Stomach (tissue), 9 donors: ENCODE results near the gene CDK5. TPM values are rescaled to one million over a fixed set of nuclear protein-coding genes. Genes with fewer than 3 reads are reported as not detected.
A peak's percentile ranks its signal among the peaks of the same experiment; 100 is the strongest.

Experiments
- DNase-seq, 2 donors: peaks; one replicate each; pipeline versions ENCODE4 v3.0.0 to v3.0.0-alpha.2; 2013 to 2019
- H3K27ac ChIP-seq, 5 donors: fragments of 200-600 bp in 4 of 5; sonication (generic) in 4 of 5; one replicate each; pipeline ENCODE4 v1.5.1; 2013 to 2019; ENCODE audit warnings: mild to moderate bottlenecking in 1 of 5, moderate library complexity in 1 of 5
- H3K27me3 ChIP-seq, 3 donors: fragments of 200-600 bp; sonication (generic); one replicate each; pipeline ENCODE4 v1.5.1; 2017 to 2019; ENCODE audit warnings: mixed run types in 1 of 3
- H3K36me3 ChIP-seq, 4 donors: fragments of 200-600 bp; sonication (generic); 1 replicate in 3 of 4; 2 replicates in 1 of 4; pipeline ENCODE4 v1.5.1; 2016 to 2019
- H3K4me1 ChIP-seq, 4 donors: fragments of 200-600 bp; sonication (generic); one replicate each; pipeline ENCODE4 v1.5.1; 2016 to 2019
- H3K4me3 ChIP-seq, 4 donors: fragments of 200-600 bp; sonication (generic) in 3 of 4; one replicate each; pipeline ENCODE4 v1.5.1; 2016 to 2019; ENCODE audit warnings: mild to moderate bottlenecking in 1 of 4
- H3K9me3 ChIP-seq, 4 donors: fragments of 200-600 bp; sonication (generic); one replicate each; pipeline ENCODE4 v1.5.1; 2016 to 2019
- EP300 ChIP-seq: sonication (generic); formaldehyde crosslinking; IDR thresholded peaks from one replicate; pipeline ENCODE4 v1.6.1; 2017; ENCODE audit warnings: antibody characterized with exemption
- POLR2A ChIP-seq, 4 donors: fragments of 450-650 bp; IDR thresholded peaks; one replicate each; pipeline ENCODE4 v1.6.1; 2016; ENCODE audit warnings: antibody characterized with exemption in 4 of 4, control low read depth in 2 of 4, mild to moderate bottlenecking in 1 of 4, moderate library complexity in 1 of 4
- POLR2AphosphoS5 ChIP-seq, 3 donors: sonication (generic); formaldehyde crosslinking; IDR thresholded peaks; one replicate each; pipeline ENCODE4 v1.6.1; 2016; ENCODE audit warnings: antibody characterized with exemption in 3 of 3
- WGBS, 5 donors: extraction: QIAGEN DNeasy Blood & Tissue Kit in 3 of 5; methylation state at CpG; one replicate each; pipeline versions ENCODE4 v1.1.5 to v1.1.7; 2013 to 2018; 5-methylcytosine and 5-hydroxymethylcytosine counted together
- intact Hi-C: fragments of 100-400 bp; cut with DNase I; formaldehyde crosslinking; loops from one replicate; pipeline ENCODE4 v1.15.1; 2023; ENCODE audit warnings: low total_unique reads
- polyA plus RNA-seq, 3 donors: library from polyadenylated mRNA; stranded (reverse); fragments of 200-250 nt; gene quantifications; one replicate each; pipeline ENCODE4 v1.2.3, GENCODE V29; 2013
- total RNA-seq, 5 donors: library from RNA; depleted of rRNA; stranded (reverse); fragments of >200 nt; gene quantifications; one replicate each; pipeline versions ENCODE4 v1.1.0 to v1.2.3, GENCODE V29; 2014 to 2016
- TF ChIP-seq, protein P1 (sequence below), 7 experiments: fragments of 450-650 bp in 4 of 7; fragments of 200-600 bp in 3 of 7; sonication (generic) in 3 of 7; IDR thresholded peaks; one replicate each; pipeline ENCODE4 v1.5.1; 2016 to 2019; ENCODE audit warnings: antibody characterized with exemption in 7 of 7, control low read depth in 2 of 7, mild to moderate bottlenecking in 1 of 7
- donor health status: healthy with polysubstance abuse.
- donor health status: Bipolar disorder and iron deficiency.
- donor health status: healthy.

CDK5 gene
- total and polyA plus RNA-seq, 8 donors, result 0.87 to 46.1 (median 11.8) TPM; not detected in 1

DNA sequence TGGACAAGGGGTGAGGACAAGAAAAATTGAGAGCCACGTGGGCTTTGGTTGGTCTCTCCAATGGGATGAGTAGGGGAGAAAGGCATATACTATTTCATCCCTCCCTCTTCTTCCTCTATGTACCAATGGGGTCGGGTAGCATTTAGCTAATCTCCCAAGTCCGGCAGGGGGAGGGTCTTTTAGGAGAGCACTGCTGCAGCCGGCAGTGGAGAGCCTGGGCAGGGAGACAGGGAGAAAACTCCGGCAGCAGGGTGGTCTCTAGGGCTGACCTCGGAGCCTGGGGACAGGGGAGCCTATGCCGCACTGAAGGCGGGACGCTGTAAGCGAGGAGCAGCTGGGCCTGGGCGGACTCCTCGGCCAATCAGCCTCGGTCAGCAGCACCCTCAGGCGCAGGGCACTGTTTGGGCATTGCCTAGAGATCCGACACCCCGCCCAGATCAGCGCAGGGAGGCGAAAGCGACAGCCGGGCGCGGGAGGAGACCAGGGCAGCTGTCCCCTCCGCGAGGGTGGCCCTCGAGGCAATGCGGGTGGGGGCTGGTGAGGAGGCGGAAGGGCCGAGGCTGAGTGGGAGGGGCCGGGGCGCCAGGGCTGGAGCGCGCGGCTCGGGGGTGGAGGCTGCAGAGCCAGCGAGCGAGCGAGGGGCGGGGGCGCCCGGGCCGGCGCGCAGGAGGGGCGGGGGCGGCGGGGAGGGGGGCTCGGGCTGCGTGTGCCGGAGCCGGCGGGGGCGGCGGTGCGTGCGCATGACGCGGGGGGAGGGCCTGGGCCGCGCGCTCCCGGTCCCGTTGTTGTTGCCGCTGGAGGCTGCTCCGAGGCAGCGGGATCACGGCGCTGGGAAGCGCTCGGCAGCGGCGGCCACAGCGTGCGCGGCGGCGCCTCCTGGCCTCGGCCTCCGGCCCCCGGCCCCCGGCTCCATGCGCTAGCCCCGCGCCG lies 28.3 kb upstream of the CDK5 start, which contains the start of gene AGAP3:
Gene AGAP3, plus strand, starts transcription at position 785 of the 930 bp plus-strand sequence. CDS start 267 bp downstream, outside the sequence.
- TF ChIP-seq POLR2AphosphoS5 (IDR thresholded peaks at IDR 0.05) (peak; percentile 40 to 83 (median 82)), POLR2A (IDR thresholded peaks at IDR 0.05) (peak in 2 of 4 donors; percentile 32 to 43), EP300 (no peak)
- TF ChIP-seq, protein P1, sequence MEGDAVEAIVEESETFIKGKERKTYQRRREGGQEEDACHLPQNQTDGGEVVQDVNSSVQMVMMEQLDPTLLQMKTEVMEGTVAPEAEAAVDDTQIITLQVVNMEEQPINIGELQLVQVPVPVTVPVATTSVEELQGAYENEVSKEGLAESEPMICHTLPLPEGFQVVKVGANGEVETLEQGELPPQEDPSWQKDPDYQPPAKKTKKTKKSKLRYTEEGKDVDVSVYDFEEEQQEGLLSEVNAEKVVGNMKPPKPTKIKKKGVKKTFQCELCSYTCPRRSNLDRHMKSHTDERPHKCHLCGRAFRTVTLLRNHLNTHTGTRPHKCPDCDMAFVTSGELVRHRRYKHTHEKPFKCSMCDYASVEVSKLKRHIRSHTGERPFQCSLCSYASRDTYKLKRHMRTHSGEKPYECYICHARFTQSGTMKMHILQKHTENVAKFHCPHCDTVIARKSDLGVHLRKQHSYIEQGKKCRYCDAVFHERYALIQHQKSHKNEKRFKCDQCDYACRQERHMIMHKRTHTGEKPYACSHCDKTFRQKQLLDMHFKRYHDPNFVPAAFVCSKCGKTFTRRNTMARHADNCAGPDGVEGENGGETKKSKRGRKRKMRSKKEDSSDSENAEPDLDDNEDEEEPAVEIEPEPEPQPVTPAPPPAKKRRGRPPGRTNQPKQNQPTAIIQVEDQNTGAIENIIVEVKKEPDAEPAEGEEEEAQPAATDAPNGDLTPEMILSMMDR (IDR thresholded peaks at IDR 0.05), result no peak
- Histone ChIP-seq H3K27me3 (no peaks in the 10 kb centered on the region), H3K27ac (peak within 1 kb of the TSS; percentile 86 to 97 (median 94)), H3K4me1 (peaks cover 59 to 81% (median 79%) of the 10 kb centered on the region in 4 donors), H3K9me3 (no peaks in the 10 kb centered on the region), H3K36me3 (no peaks in the 10 kb centered on the region), H3K4me3 (peak within 1 kb of the TSS; percentile 74 to 93 (median 86))
- intact Hi-C loops, result no loop called here
- 0 to 3% (median 1%) methylated on average over 18 to 83 of the region's 84 CpGs for WGBS, 5 donors
- DNase-seq, result peak; percentile 90 to 95

DNA sequence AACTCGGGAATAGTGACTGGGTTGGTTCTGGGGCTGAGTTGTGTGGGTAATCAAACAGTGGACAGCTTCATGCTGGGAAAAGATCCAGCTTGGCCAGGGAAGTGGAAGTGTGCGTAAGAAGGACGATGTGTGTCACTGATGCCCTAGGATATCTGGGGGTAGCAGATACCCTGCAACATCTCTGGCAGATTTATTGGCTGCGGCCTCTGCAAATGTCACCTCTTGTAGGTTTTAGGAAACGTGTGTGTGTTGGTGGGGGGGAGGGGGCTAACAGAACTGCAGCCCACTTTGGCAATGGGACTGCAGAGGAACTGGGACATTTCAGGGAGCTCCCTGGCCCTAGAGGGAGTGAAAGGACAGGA lies 27.6 kb upstream of the CDK5 start:
- Histone ChIP-seq H3K4me1 (peaks cover 61 to 78% (median 76%) of the 10 kb centered on the region in 4 donors), H3K9me3 (no peaks in the 10 kb centered on the region)

DNA sequence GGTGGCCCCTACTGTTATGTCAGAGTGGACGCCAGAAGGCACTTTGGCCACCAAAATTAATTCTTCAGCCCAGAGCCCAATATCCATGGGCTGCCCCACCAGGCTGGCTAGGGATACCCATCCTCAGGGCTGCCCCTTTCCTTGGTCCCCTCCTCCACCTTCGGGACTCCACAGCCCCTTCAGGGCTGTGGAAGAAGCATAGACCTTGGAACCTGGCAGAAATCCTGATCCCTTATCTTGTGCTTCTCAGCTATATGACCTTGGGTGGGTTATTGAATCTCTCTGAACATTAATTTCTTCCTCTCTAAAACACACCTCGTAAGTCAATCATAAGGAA lies 26.1 kb upstream of the CDK5 start:
- no peaks in the 10 kb centered on the region for H3K36me3 ChIP-seq
- peak overlapping the region; percentile 93 to 97 (median 96) for H3K27ac ChIP-seq
- H3K4me3 ChIP-seq, result peak overlapping the region; percentile 74 to 97 (median 94)
- H3K9me3 ChIP-seq, result no peaks in the 10 kb centered on the region
- H3K4me1 ChIP-seq, result peaks cover 56 to 76% (median 74%) of the 10 kb centered on the region in 4 donors
- H3K27me3 ChIP-seq, result no peaks in the 10 kb centered on the region
- no peak for DNase-seq
- intact Hi-C loops, result no loop called here
- WGBS, 5 donors, result 20 to 34% (median 26%) methylated on average over 2 to 3 of the region's 3 CpGs
- TF ChIP-seq POLR2AphosphoS5 (IDR thresholded peaks at IDR 0.05), result no peak
- TF ChIP-seq POLR2A (IDR thresholded peaks at IDR 0.05), result no peak
- no peak for TF ChIP-seq EP300
- TF ChIP-seq, protein P1 (IDR thresholded peaks at IDR 0.05), result no peak

More for the DNA sequence above, 27.6 kb upstream of the CDK5 start:
- Histone ChIP-seq H3K36me3 (no peaks in the 10 kb centered on the region), H3K27ac (peak overlapping the region; percentile 86 to 97 (median 94)), H3K27me3 (no peaks in the 10 kb centered on the region), H3K4me3 (peak overlapping the region in 1 of 4 donors; percentile 52)
- TF ChIP-seq EP300 (no peak), POLR2AphosphoS5 (IDR thresholded peaks at IDR 0.05) (no peak), POLR2A (IDR thresholded peaks at IDR 0.05) (no peak)
- TF ChIP-seq, protein P1 (IDR thresholded peaks at IDR 0.05), result no peak
- 22 to 32% (median 31%) methylated on average over 5 of the region's 5 CpGs for WGBS, 5 donors
- intact Hi-C loops, result no loop called here
- no peak for DNase-seq

DNA sequence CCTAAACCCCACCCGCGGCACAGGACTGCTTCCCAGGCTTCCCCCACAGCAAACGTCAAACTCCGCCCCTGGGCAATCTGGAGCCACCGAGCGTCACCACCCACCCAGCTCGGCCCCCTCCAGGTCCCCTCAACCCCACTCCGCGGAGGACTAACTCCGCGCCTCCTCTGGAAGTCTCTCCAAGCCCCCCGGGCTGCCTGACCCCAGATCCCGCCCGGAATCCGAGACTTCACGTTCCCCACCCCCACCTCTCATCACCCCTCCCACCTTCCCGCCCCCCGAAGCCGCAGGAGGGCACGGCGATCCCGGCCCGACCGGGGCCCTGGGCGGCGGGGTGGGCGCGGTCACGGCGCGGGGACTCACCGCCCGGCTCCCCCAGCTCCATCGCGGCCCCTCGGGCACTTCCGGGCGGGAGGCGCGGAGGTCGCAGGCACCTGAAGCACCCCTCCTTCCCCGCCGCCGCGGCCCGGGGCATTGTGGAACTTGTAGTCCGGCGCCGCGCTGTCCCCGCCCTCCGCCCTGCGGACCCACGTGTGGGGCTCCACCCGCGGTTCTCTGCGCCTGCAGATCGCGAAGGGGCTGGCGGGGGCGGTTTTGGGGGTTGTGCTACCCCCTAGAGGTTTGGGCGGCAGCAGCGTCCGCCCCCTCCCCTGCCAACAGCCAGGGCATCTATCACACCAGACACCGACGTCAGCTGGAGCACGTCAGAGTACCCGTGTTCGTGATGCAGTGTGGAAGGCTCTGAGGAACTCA lies 25.6 kb upstream of the CDK5 start, which contains the start of gene TMUB1:
Gene TMUB1, minus strand, starts transcription at position 423 of the 753 bp plus-strand sequence. CDS start 930 bp downstream, outside the sequence.
- 0 to 1% (median 1%) methylated on average over 21 to 69 of the region's 69 CpGs for WGBS, 5 donors
- H3K27me3 ChIP-seq, result no peaks in the 10 kb centered on the region
- peaks cover 56 to 76% (median 74%) of the 10 kb centered on the region in 4 donors for H3K4me1 ChIP-seq
- peak within 1 kb of the TSS; percentile 93 to 97 (median 96) for H3K27ac ChIP-seq
- H3K9me3 ChIP-seq, result no peaks in the 10 kb centered on the region
- DNase-seq, result peak; percentile 84 to 92
- intact Hi-C loops, result no loop called here
- H3K36me3 ChIP-seq, result no peaks in the 10 kb centered on the region
- peak within 1 kb of the TSS; percentile 74 to 97 (median 94) for H3K4me3 ChIP-seq
- peak in 2 of 3 donors; percentile 63 to 65 for TF ChIP-seq POLR2AphosphoS5 (IDR thresholded peaks at IDR 0.05)
- TF ChIP-seq, protein P1 (IDR thresholded peaks at IDR 0.05), result no peak
